ENCODE data around the gene CAMSAP1.
"Not testable (repeated sequence)": the region's sequence is repeated elsewhere in the genome, so short reads cannot be mapped to it uniquely, and the experiment has no call there.

Gene CAMSAP1

DNA sequence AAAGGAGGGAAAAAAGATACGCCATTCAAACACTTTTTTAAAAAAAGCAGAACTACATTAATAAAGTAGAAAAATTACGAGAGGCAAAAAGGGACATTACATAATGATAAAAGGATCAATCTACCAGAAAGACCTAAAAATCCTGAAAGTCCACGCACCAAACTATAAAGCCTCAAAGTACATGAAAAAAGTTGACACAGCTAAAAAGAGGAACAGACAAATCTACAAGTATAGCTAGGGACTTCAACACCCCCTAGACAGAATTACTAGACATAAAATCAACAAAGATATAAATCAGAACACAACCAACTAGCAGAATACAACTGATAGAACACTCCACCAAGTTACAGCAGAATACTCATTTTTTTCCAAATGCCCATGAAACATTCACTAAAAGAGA lies 11.1 kb downstream of the CAMSAP1 start:
- no peak for DNase-seq

GRCh38 chr9:135895202-135895848 lies 12.0 kb downstream of the CAMSAP1 start:
- DNase-seq = no peak

DNA sequence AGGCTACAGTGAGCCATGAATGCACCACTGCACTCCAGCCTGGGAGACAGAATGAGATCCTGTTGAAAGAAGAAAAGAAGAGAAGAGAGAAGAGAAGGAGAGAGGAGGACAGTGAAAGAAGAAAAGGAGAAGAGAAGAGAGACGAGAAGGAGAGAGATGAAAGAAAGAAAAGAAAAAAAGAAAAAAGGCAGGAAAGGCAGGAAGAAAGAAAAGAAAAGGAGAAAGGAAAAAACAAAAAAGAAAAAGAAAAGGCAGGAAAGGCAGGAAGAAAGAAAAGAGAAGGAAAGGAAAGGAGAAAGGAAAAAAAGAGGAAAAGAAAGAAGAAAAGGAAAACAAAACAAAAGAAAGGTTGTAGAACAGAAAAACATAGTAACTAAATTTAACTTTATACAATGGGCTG lies 14.2 kb downstream of the CAMSAP1 start:
- no peak for DNase-seq

GRCh38 chr9:135892327-135892726 lies 15.0 kb downstream of the CAMSAP1 start:
- DNase-seq = not testable (repeated sequence)

- DNase-seq = no peak
Observed at GRCh38 chr9:135891027-135891631, 16.2 kb downstream of the CAMSAP1 start.

DNA sequence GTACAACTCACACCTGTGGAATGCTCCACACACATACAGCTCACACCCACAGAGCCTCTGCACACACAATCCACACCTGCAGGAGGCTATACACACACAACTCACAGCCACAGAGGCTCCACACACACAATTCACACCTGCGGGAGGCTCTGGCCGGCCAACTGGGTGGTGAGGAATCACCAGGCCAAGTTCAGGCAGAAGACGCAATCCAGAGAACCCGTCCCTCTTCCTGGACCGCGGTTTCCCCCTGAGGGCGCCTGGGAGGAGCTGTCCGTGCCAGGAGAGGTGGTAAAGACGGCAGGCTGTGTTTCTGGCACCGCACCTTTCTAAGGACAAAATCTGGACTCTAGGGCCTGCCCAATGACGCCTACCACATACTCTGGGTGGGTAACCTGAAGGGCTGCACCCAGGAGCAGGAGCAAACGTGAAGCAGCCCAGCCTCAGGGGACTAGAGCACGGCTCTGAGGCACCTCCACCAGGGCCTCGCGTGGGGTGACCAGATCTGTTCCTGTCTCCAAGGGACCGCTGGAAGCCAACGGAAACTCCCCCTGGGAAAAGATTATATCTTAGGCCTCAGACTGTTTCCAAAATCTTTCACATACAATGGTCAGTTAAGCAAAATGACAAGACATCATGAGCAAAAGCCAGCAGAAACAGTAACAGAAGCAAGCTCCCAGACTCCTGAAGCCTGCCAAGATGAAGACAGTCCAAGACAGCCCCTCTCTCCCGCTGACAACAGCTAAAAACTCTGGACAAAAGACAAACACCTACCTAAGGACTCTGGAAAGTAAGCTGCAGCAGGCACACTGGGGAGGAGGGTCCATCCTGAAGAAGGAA lies 16.9 kb downstream of the CAMSAP1 start:
- no peak for DNase-seq

DNA sequence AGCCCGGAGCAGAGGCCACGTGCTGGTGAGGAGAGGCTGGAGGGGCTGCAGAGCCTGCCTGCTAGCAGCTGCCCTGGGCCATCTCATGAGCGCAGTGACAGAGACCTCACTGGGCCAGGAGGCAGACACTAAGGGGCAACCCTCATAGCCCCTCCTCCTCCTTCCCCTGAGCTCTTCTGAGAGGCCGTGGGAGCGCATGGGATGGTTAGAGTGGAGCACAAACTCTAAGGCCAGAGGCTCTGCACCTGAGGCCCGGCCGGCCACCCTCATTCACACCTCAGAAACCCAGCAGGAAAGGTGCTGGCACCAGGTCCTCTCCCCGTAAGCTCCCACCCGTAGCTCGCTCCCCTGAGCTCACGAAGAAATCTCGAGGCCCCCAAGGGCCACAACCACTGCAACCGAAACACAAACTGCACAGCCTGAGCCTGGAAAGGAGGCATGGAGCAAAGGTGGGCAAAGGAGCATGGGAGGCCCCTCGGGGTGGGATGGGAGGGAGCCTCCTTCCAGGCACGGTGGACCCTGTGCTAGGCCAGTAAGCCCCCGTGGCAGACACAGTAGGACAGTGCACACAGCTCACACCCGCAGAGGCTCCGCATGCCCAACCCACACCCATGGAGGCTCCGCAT lies 17.7 kb downstream of the CAMSAP1 start:
- no peak for DNase-seq

DNA sequence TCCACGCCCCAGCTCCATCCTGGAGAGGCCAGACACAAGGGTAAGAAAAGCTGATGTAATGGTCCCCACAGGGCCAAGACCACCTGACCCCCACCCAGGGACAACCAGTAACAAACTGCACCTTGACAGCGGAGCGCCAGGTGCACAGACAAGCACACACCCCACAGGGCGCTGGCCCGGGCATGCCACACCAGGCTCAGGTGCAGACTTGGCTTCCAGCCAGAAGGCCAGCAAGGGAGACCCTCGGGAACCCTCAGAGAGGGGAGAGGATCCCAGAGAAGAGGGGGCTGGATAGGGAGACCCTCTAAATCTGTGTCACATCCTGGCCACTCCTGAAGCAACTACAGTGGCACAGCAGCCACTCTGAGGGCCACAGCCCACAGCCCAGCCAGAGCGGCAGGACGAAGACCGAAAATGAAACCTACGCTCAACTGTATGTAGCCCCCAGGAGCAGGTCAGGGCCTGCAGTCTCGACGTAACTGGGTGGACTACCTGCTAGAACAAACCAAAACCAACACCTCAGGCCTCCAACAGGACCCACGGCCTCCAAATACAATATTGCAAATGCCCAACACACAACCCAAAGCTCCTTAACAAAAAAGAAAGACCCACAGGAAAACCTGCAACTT lies 18.5 kb downstream of the CAMSAP1 start:
- no peak for DNase-seq

DNA sequence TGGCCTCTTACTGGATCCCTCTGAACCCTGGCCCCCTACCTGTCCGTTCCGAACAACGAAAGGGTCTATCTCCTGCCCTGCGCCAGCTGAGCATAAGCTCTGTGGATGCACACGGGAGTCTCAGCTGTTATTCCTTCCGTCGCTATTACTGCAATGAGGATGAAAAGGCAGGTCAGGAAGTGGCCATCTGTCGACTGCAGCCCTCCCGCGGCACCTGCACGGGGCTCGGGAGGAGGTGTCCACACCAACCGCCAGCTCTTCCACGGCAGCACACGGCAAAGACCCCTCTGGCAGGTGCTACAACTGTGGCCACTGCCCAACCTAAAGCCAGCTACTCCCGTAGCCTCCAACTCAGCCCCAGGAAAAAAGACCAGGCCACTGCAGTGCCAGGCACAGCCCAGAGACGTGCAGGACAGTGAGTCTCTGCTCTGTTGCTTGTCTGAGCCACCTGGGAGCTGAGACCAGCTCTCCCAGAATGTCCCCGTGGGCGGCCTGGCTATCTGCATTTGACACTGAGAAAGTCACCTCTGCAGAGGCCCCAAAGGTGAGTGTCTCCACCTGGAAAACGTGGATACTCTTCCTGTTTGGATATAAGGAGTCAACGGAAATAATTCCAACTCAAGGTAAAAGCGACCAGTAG lies 19.1 kb downstream of the CAMSAP1 start:
- DNase-seq = no peak

DNA sequence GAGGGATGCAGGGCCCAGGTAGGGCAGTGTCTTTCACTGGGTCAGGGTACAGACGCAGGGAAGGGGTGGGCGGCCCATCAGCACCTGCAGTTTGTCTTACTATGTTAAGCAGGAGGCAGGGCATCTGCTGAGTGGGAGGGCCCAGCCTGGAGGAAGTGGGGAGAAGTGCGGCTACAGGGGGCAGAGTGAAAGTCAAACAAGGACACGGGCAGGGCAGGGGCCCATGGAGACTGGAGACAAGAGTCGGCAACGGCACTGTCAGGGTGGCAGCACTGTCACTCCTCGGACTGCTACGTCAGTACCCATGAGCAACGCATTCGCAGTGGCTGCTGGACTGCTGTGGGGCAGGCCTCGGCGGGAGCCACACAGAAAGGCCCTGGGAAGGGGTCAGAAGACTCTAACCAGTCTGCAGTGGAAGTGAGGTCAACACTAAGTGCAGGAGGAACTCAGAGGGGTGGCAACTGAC lies 19.7 kb downstream of the CAMSAP1 start:
- DNase-seq = no peak

DNA sequence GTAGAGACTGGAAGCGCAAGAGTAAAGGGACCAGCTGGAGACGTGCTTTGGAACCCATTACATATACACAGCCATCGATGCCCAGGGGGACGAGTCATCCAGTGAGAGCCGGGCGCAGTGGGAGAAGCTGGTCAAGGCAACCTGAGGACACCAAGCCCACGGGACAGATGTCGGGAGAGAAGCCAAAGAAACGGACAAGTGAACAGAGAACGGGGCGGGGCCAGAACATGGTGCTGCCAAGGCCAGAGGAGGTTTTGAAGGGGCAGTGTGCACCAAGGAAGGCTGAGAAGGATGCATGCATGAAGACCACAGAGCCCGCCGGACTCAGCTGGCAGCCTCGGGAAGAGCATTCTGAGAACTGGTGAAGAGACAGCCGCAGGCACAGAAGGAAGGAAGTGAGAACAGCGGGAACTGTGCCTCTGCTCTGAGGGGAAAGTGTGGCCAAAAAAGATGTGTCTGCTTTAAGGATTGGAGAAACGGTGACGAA lies 20.3 kb downstream of the CAMSAP1 start:
- no peak for DNase-seq

DNA sequence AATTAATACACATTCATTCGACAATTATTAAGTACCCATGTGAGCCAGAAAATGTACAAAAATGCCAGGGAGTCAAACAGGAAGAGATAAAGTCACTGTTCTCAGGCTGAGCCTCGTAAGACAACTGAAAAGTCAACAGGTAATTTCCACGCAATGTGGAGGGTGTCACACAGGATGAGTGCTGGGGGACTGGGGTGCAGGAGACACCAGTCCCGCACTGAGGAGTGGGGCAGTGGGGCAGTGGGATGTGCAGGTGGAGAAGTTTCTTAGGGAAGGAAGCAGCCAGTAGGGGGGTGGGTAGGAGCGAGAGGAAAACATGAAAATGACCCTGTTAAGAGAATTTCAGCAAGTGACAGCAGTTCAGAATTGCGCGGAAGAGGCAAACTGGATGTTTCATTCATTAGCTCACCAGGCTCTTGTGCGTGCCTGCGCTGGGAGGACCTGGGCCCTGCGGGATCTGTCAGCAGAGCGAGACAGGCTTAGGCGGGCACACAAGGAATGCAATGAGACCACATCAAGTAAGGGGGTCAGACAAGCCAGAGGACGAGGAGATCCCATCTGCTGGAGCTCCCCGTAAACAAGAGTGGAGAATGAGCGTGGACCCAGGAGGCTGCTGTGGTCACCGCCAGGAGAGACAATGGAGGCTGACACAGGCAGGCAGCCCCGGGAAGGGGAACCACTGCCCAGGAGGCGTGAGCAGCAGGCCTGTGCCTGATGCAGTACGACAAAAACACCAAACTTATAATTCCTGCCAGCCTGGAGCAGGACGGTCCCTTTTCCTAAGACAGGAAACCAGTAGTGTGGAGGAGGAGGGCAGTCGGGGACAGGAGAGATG lies 21.0 kb downstream of the CAMSAP1 start:
- DNase-seq = no peak

DNA sequence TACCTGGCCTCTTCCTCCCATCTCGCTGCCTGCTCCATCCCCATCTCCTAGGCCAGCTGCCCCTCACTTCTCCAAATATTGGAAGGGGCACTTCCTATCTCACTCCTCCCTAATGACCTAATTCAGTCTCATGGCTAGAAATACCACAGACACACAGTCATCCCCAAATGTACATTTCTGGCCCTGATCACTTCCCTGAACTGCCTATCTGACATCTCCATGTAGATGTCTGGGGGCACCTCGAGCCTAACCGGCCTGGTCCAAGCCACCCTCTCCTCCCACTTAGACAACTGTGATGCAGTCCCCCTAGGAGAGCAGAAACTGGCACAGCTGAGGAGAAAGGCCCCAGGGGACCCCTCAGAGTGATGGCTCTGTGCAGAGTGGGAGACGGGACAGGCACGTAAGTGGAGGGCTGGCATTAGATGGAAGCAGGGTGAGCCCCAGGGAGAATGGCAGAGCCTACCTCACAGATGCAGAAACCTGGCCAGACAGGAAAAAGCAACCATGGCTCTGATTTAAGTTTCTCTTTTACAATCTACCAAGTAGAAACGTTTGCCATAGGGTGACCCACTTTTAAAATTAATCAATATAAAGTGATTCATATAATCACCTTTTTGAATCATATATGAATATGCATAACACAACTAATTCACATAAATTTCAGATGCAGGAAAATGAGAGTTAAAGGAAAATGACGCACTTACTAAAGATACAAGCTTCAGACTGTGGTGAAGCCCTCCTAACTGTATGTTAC lies 22.1 kb downstream of the CAMSAP1 start:
- DNase-seq = no peak

DNA sequence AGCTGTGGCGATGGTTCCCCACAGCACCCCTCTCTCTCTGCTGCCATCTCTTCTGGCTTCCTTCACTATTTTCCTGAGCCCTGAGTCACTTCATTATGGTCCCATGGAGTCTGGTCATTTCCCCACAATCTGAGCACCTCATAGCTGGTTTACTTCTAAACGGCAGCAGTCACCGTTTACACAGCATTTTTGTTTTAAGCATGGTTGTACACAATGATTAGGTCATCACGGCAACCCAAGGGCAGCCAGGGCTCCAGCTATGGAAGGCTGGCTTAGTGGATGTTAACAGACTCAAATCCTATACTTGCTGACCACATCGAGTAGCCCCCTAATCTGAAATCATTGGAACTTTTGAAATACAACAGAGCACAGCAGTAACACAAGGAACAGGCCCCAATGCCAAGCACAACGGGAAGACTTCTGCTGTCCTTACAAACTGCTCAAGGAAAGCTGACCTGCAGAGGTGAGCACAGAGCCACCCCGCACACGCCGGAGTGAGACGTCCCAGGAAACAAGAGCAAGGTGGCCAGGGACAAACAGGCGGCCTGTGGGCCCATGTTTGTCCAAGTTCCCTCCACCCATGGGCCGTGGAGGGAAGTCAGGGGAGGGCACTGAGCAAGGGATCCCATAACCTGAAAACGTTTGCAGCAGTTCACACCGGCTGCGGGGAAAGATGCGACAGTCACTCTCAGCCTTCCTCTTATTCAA lies 22.9 kb downstream of the CAMSAP1 start:
- DNase-seq = no peak

GRCh38 chr9:135883410-135884089 lies 23.8 kb downstream of the CAMSAP1 start:
- DNase-seq = no peak

DNA sequence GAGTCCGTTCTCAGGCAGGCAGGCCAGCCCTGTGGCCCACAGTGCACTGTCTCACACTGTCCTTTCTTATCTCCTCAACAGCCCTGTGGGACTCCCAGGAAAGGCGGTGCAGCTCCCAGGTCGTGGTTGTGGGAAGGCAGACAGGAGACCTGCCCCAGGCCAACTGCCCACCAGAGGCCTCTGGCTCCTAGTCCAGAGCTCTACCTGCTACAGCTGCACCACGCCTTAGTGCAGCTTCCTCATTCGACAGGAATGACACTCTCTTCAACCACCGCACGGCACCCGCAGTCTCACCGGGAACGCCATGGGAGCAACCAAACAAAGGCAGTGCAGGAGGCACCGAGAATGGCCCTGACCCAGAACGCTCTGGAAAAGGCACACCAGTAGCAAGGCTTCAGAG lies 25.3 kb downstream of the CAMSAP1 start:
- no peak for DNase-seq

- no peak for DNase-seq
Observed at GRCh38 chr9:135880438-135880837, 26.9 kb downstream of the CAMSAP1 start.

DNA sequence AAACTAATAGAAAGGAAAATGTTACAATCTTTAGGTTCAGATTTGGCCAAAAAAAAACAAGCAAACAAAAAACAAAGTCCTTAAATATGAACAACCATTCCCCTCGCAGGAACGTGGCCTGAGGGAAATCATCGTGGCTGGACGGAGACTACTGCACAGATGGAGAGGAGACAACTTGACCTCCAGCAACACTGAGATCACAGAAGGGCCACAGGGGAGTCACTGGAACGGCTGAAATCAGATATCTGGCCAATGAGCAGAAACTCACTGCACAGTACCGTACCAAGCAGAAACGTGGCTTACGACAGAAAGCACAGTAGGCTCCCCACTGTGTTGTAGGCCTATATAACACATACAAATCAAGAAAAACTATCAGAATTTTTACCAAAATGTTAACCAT lies 27.7 kb downstream of the CAMSAP1 start:
- DNase-seq = no peak

GRCh38 chr9:135879237-135879601 lies 28.1 kb downstream of the CAMSAP1 start:
- DNase-seq = no peak
